Mammary epithelial cell (primary cell): ENCODE measurements around the gene ELAPOR1.

Experiments
- CTCF ChIP-seq, 2 donors: IDR thresholded peaks in 1 of 2; conservative IDR thresholded peaks in 1 of 2; 2 replicates each; pipeline ENCODE4 v1.5.1; 2011 to 2012; ENCODE audit warnings: inconsistent platforms in 2 of 2, low read length in 2 of 2, mild to moderate bottlenecking in 2 of 2, control low read depth in 1 of 2, low read depth in 1 of 2; ENCODE audit not compliant: insufficient read depth in 1 of 2; ENCODE audit errors: extremely low read depth in 1 of 2
- EZH2 ChIP-seq: IDR thresholded peaks from 2 replicates; pipeline ENCODE4 v1.6.1; 2012; ENCODE audit warnings: low read length, inconsistent platforms, borderline replicate concordance

- TF ChIP-seq CTCF (conservative IDR thresholded peaks at IDR 0.05 in 1 of 2, IDR thresholded peaks at IDR 0.05 in 1 of 2; ENCODE audit: extremely low read depth in 1 of 2, insufficient read depth in 1 of 2, low read depth in 1 of 2, low read length in 2 of 2) = no peak
- TF ChIP-seq EZH2 = no peak
Measured at GRCh38 chr1:109079240-109079622, 34.7 kb upstream of the ELAPOR1 start.
